IMR-90 (cell line): Measurements from ENCODE around the gene GRM6. TPM values are rescaled to one million over a fixed set of nuclear protein-coding genes. Genes with fewer than 3 reads are reported as not detected.
A peak's percentile ranks its signal among the peaks of the same experiment; 100 is the strongest.

Source experiments
- ATAC-seq: fragments of 200-7000 bp; cut with Tn5 transposase; 2 replicates; pipeline ENCODE4 v1.9.1; 2020; ENCODE audit warnings: low read depth, mild to moderate bottlenecking, moderate library complexity
- BruUV-seq: library from RNA; stranded (reverse); fragments of 400-500 nt; replicated peaks from 2 replicates; lab custom pipeline; 2021; lab: Mats Ljungman, UMichigan
- CTCF ChIA-PET: fragments of 300-600 bp; formaldehyde crosslinking; extraction: SDS; loops from one replicate; lab custom pipeline; 2021; ENCODE audit warnings: antibody characterized with exemption; lab: Yijun Ruan, JAX
- POLR2A ChIA-PET: fragments of 300-600 bp; sonication (Branson Sonifier 250); formaldehyde crosslinking; loops from one replicate; lab custom pipeline; 2022; ENCODE audit warnings: antibody characterized with exemption; ENCODE audit not compliant: unreplicated experiment; lab: Charles Lee
- DNase-seq: peaks from one replicate; pipeline ENCODE4 v3.0.0; 2013
- H2AFZ ChIP-seq: replicated peaks from 2 replicates; pipeline ENCODE3; 2013; ENCODE audit warnings: low read length, mild to moderate bottlenecking; ENCODE audit not compliant: poor library complexity
- H2AK5ac ChIP-seq: 2 replicates; pipeline ENCODE4 v1.6.1; 2013; ENCODE audit warnings: low read depth, low read length, inconsistent platforms
- H2AK9ac ChIP-seq: replicated peaks from 2 replicates; pipeline ENCODE3; 2013; ENCODE audit warnings: mild to moderate bottlenecking, low read depth, low read length, moderate library complexity; ENCODE audit not compliant: poor library complexity
- H2BK120ac ChIP-seq: 2 replicates; pipeline ENCODE4 v1.6.1; 2013; ENCODE audit warnings: low read depth, low read length, inconsistent platforms
- H2BK15ac ChIP-seq: 3 replicates; pipeline ENCODE4 v1.6.1; 2013; ENCODE audit warnings: low read depth, low read length, inconsistent platforms
- H2BK20ac ChIP-seq: 2 replicates; pipeline ENCODE4 v1.6.1; 2013; ENCODE audit warnings: low read depth, mild to moderate bottlenecking, inconsistent platforms, low read length, moderate library complexity
- H2BK5ac ChIP-seq: 2 replicates; pipeline ENCODE4 v1.6.1; 2013; ENCODE audit warnings: mild to moderate bottlenecking, low read depth, low read length, inconsistent platforms; ENCODE audit not compliant: poor library complexity, severe bottlenecking
- H3K14ac ChIP-seq: replicated peaks from 2 replicates; pipeline ENCODE4 v1.6.1; 2013; ENCODE audit warnings: low read depth, low read length, inconsistent platforms
- H3K18ac ChIP-seq: 2 replicates; pipeline ENCODE4 v1.6.1; 2013; ENCODE audit warnings: low read depth, low read length, control low read depth
- H3K23ac ChIP-seq: 2 replicates; pipeline ENCODE4 v1.6.1; 2013; ENCODE audit warnings: low read depth, low read length, inconsistent platforms
- H3K27ac ChIP-seq: 2 replicates; pipeline ENCODE4 v1.5.1; 2013; ENCODE audit warnings: mild to moderate bottlenecking, control low read depth, low read length; ENCODE audit not compliant: insufficient read depth
- H3K27me3 ChIP-seq: 2 replicates; pipeline ENCODE4 v1.6.1; 2013; ENCODE audit warnings: low read length; ENCODE audit not compliant: control insufficient read depth, insufficient read depth
- H3K36me3 ChIP-seq: 2 replicates; pipeline ENCODE4 v1.6.1; 2013; ENCODE audit warnings: low read length, mixed read lengths; ENCODE audit not compliant: control insufficient read depth, insufficient read depth
- H3K4ac ChIP-seq: 2 replicates; pipeline ENCODE4 v1.6.1; 2013; ENCODE audit warnings: low read depth, low read length, inconsistent platforms
- H3K4me1 ChIP-seq: 2 replicates; pipeline ENCODE4 v1.6.1; 2013; ENCODE audit warnings: low read length, mixed read lengths; ENCODE audit not compliant: control insufficient read depth, insufficient read depth
- H3K4me2 ChIP-seq: 2 replicates; pipeline ENCODE4 v1.6.1; 2013; ENCODE audit warnings: low read depth, mild to moderate bottlenecking, control low read depth, low read length, moderate library complexity
- H3K4me3 ChIP-seq: 2 replicates; pipeline ENCODE4 v1.5.1; 2013; ENCODE audit warnings: low read depth, mild to moderate bottlenecking, control low read depth, low read length, moderate library complexity; ENCODE audit not compliant: insufficient read depth
- H3K56ac ChIP-seq: 2 replicates; pipeline ENCODE4 v1.6.1; 2013; ENCODE audit warnings: low read length, inconsistent platforms; ENCODE audit not compliant: insufficient read depth; ENCODE audit errors: extremely low read depth
- H3K79me1 ChIP-seq, 2 experiments: 2 replicates each; pipeline ENCODE4 v1.6.1; 2013; ENCODE audit warnings: low read length in 2 of 2, inconsistent platforms in 1 of 2, low read depth in 1 of 2
- H3K9ac ChIP-seq: 2 replicates; pipeline ENCODE4 v1.6.1; 2013; ENCODE audit warnings: low read depth, low read length, control low read depth
- H3K9me1 ChIP-seq: 2 replicates; pipeline ENCODE4 v1.6.1; 2013; ENCODE audit warnings: low read length, inconsistent platforms; ENCODE audit not compliant: insufficient read depth
- H3K9me3 ChIP-seq: 2 replicates; pipeline ENCODE4 v1.6.1; 2013; ENCODE audit warnings: low read length; ENCODE audit not compliant: control insufficient read depth, insufficient read depth
- H4K20me1 ChIP-seq: 2 replicates; pipeline ENCODE4 v1.6.1; 2013; ENCODE audit warnings: low read length, inconsistent platforms; ENCODE audit not compliant: insufficient read depth
- H4K5ac ChIP-seq: 2 replicates; pipeline ENCODE4 v1.6.1; 2013; ENCODE audit warnings: mild to moderate bottlenecking, low read depth, low read length, control low read depth
- H4K8ac ChIP-seq, 2 experiments: 2 replicates each; pipeline ENCODE4 v1.6.1; 2013; ENCODE audit warnings: low read depth in 2 of 2, low read length in 2 of 2, control low read depth in 1 of 2, inconsistent platforms in 1 of 2
- H4K91ac ChIP-seq: 2 replicates; pipeline ENCODE4 v1.6.1; 2013; ENCODE audit warnings: low read depth, low read length, inconsistent platforms; ENCODE audit not compliant: insufficient read depth
- CHD1 ChIP-seq: IDR thresholded peaks from 2 replicates; pipeline ENCODE4 v1.6.1; 2012; ENCODE audit warnings: low read depth, low read length, improper control_type of control experiment
- FOS ChIP-seq: fragments of 150-350 bp; IDR thresholded peaks from 2 replicates; pipeline ENCODE4 v1.6.1; 2016; ENCODE audit warnings: low read depth, low read length
- MAFK ChIP-seq: IDR thresholded peaks from 2 replicates; pipeline ENCODE4 v1.6.1; 2012; ENCODE audit warnings: low read depth, low read length, improper control_type of control experiment
- MXI1 ChIP-seq: IDR thresholded peaks from 2 replicates; pipeline ENCODE4 v1.6.1; 2012; ENCODE audit warnings: low read depth, mild to moderate bottlenecking, low read length, moderate library complexity, borderline replicate concordance
- RAD21 ChIP-seq: IDR thresholded peaks from 2 replicates; pipeline ENCODE4 v1.6.1; 2012; ENCODE audit warnings: low read length, improper control_type of control experiment
- SMC3 ChIP-seq: fragments of 150-350 bp; IDR thresholded peaks from 2 replicates; pipeline ENCODE4 v1.6.1; 2016; ENCODE audit warnings: low read depth, mild to moderate bottlenecking, antibody characterized with exemption, low read length, moderate library complexity
- WGBS, 2 experiments: methylation state at CpG; one replicate each; pipeline versions ENCODE4 v1.1.5 to v1.1.7; 2013; ENCODE audit warnings: missing lambda C conversion rate in 2 of 2; ENCODE audit not compliant: insufficient read length in 1 of 2; ENCODE audit errors: extremely low coverage in 2 of 2; 5-methylcytosine and 5-hydroxymethylcytosine counted together
- dilution Hi-C: fragments of 300-500 bp; cut with HindIII; formaldehyde crosslinking; loops from one replicate; pipeline ENCODE4 v1.14.3; 2018; ENCODE audit warnings: low sequenced_read_pairs; ENCODE audit not compliant: unreplicated experiment
- in situ Hi-C: fragments of 300-500 bp; cut with MboI; formaldehyde crosslinking; loops from 3 replicates; pipeline ENCODE4 v1.14.3; 2019; ENCODE audit warnings: low sequenced_read_pairs, inconsistent platforms, mixed read lengths
- intact Hi-C: fragments of 100-400 bp; cut with micrococcal nuclease; formaldehyde crosslinking; loops from 2 replicates; pipeline ENCODE4 v1.10.0; 2022
- polyA plus RNA-seq, 3 experiments: library from polyadenylated mRNA; depleted of rRNA; stranded (reverse); fragments of >200 nt; gene quantifications; 2 replicates each; pipeline ENCODE4 v1.2.3, GENCODE V29; 2012; ENCODE audit warnings: low replicate concordance in 1 of 3
- total RNA-seq: library from RNA; depleted of rRNA; stranded (reverse); fragments of >200 nt; gene quantifications from 2 replicates; pipeline ENCODE4 v1.2.3, GENCODE V29; 2012
- TF ChIP-seq, protein P1 (sequence below): fragments of 150-350 bp; IDR thresholded peaks from 2 replicates; pipeline ENCODE4 v1.6.1; 2017; ENCODE audit warnings: mild to moderate bottlenecking, antibody characterized with exemption, low read length, low read depth
- TF ChIP-seq, protein P2 (sequence below): conservative IDR thresholded peaks from 2 replicates; pipeline ENCODE4 v1.5.1; 2012; ENCODE audit warnings: mild to moderate bottlenecking, low read depth, low read length, improper control_type of control experiment

Gene GRM6
- total and polyA plus RNA-seq, 2 of the 4 experiments (the other 2 are of a cell fraction), result not detected

DNA sequence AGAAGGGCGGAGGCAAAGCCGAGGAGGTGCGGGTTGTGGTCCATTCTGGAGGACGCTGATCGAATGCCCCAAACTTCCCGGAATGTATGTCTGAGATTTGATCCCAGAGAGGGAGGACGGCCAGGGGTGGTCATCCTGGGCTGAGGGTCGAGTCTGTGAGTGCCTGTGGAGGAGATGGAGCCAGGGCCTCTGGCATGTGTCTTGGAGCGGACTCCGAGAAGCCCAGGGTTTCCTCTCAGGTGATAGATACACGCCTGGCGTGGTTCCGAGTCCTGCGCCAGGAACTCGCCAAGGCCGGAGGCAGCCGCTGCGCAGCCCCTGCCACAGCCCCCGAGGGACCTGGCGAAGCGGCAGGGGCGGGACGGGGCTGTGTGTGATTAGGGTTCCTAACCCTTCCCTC is 53.8 kb downstream of the GRM6 start:
- Histone ChIP-seq H2BK15ac (no peak overlapping the region), H2BK20ac (no peak overlapping the region), H2BK120ac (no peak overlapping the region), H3K4ac (no peak overlapping the region), H3K79me1 (no peaks in the 10 kb centered on the region), H3K36me3 (no peaks in the 10 kb centered on the region; the same call in 1 of the 2 replicates), H3K4me1 (no peaks in the 10 kb centered on the region), H2AK5ac (no peak overlapping the region), H2BK5ac (no peak overlapping the region), H3K23ac (no peak overlapping the region), H3K9me3 (peaks cover 67% of the 10 kb centered on the region), H4K8ac (no peak overlapping the region), H3K27me3 (no peaks in the 10 kb centered on the region), H4K5ac (no peak overlapping the region; the same call in 1 of the 2 replicates), H3K14ac (no peak overlapping the region), H3K56ac (no peak overlapping the region), H4K91ac (no peak overlapping the region), H3K9me1 (no peaks in the 10 kb centered on the region), H3K4me2 (peak overlapping the region; percentile 70), H2AK9ac (no peak overlapping the region), H3K18ac (no peak overlapping the region), H3K27ac (peak overlapping the region; percentile 37; the same call in 1 of the 2 replicates), H2AFZ (peak overlapping the region; percentile 63), H4K20me1 (no peaks in the 10 kb centered on the region), H3K4me3 (peak overlapping the region; percentile 68), H3K9ac (peak overlapping the region; percentile 44)
- intact Hi-C loops, result no loop called here
- ATAC-seq, result peak; percentile 13; the same call in 1 of the 2 replicates
- DNase-seq, result no peak
- dilution Hi-C loops, result no loop called here
- CTCF ChIA-PET, result no interaction called here
- POLR2A ChIA-PET, result no interaction called here
- TF ChIP-seq MXI1, result no peak
- TF ChIP-seq SMC3, result no peak
- no peak for TF ChIP-seq FOS
- no peak for TF ChIP-seq MAFK
- TF ChIP-seq, protein P1, sequence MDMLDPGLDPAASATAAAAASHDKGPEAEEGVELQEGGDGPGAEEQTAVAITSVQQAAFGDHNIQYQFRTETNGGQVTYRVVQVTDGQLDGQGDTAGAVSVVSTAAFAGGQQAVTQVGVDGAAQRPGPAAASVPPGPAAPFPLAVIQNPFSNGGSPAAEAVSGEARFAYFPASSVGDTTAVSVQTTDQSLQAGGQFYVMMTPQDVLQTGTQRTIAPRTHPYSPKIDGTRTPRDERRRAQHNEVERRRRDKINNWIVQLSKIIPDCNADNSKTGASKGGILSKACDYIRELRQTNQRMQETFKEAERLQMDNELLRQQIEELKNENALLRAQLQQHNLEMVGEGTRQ, result no peak
- TF ChIP-seq, protein P2, sequence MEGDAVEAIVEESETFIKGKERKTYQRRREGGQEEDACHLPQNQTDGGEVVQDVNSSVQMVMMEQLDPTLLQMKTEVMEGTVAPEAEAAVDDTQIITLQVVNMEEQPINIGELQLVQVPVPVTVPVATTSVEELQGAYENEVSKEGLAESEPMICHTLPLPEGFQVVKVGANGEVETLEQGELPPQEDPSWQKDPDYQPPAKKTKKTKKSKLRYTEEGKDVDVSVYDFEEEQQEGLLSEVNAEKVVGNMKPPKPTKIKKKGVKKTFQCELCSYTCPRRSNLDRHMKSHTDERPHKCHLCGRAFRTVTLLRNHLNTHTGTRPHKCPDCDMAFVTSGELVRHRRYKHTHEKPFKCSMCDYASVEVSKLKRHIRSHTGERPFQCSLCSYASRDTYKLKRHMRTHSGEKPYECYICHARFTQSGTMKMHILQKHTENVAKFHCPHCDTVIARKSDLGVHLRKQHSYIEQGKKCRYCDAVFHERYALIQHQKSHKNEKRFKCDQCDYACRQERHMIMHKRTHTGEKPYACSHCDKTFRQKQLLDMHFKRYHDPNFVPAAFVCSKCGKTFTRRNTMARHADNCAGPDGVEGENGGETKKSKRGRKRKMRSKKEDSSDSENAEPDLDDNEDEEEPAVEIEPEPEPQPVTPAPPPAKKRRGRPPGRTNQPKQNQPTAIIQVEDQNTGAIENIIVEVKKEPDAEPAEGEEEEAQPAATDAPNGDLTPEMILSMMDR, result no peak
- no peak for TF ChIP-seq RAD21
- no peak for TF ChIP-seq CHD1
- WGBS, 2 experiments, result 3% methylated on average over 6 of the region's 23 CpGs; no CpG with 5 or more reads in 1 of the 2 experiments
- in situ Hi-C loops, result no loop called here
- BruUV-seq, result no TSS peak
